GM12892 (cell line): Measurements from ENCODE around the gene CHCHD4.

Experiments
- POLR2A ChIP-seq: IDR thresholded peaks from 2 replicates; pipeline ENCODE4 v1.6.1; 2011; ENCODE audit warnings: low read depth, low read length, control low read depth
- POLR2AphosphoS5 ChIP-seq: IDR thresholded peaks from 2 replicates; pipeline ENCODE4 v1.6.1; 2011; ENCODE audit warnings: low read depth, low read length, control low read depth

DNA sequence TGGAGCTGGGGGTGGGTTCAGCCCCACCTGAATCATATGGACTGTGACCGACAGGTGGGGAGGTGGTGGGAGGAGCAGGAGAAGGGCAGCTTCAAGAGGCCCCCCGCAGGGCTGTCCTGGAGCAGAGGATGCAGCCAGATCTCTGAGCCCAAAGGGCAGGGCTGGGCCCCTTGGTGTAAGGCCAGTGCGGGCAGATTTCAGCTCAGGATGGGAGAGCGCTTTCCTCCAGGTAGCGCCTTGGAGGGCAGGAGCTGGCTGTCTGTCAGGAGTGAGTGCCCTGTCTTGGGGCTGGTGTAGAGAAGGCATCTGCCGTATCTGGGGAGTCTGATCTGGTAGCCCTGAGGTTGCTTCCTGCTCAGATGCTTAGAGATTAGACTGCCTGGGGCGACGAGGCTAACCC is 7.5 kb upstream of the CHCHD4 start:
- TF ChIP-seq POLR2A, result no peak
- no peak for TF ChIP-seq POLR2AphosphoS5
